IPS-NIHi7 (cell line): ENCODE data around the gene CRYZL1.

Source experiments
- DNase-seq: peaks from one replicate; pipeline ENCODE4 v3.0.0; 2012; ENCODE audit warnings: mixed read lengths; ENCODE audit errors: extremely low spot score

The CRYZL1 gene

GRCh38 chr21:33561373-33561772 is 80.2 kb downstream of the CRYZL1 start:
- DNase-seq, result no peak

- no peak for DNase-seq
Measured at GRCh38 chr21:33560965-33561364, 80.6 kb downstream of the CRYZL1 start.

GRCh38 chr21:33559813-33560212 is 81.7 kb downstream of the CRYZL1 start:
- no peak for DNase-seq

- no peak for DNase-seq
Measured at GRCh38 chr21:33558777-33559421, 82.6 kb downstream of the CRYZL1 start.

GRCh38 chr21:33557447-33557846 is 84.1 kb downstream of the CRYZL1 start:
- DNase-seq, result no peak

GRCh38 chr21:33554982-33555344 is 86.6 kb downstream of the CRYZL1 start:
- DNase-seq, result no peak

GRCh38 chr21:33554236-33554981 is 87.1 kb downstream of the CRYZL1 start:
- DNase-seq, result no peak

GRCh38 chr21:33552999-33553598 is 88.4 kb downstream of the CRYZL1 start:
- no peak for DNase-seq

GRCh38 chr21:33552093-33552998 is 89.2 kb downstream of the CRYZL1 start:
- DNase-seq, result no peak

GRCh38 chr21:33551664-33552063 is 89.9 kb downstream of the CRYZL1 start:
- no peak for DNase-seq

- DNase-seq, result no peak
Measured at GRCh38 chr21:33550772-33551660, 90.5 kb downstream of the CRYZL1 start.

- no peak for DNase-seq
Measured at GRCh38 chr21:33549848-33550771, 91.4 kb downstream of the CRYZL1 start.

GRCh38 chr21:33546086-33546485 is 95.5 kb downstream of the CRYZL1 start:
- no peak for DNase-seq

GRCh38 chr21:33544451-33545195 is 96.9 kb downstream of the CRYZL1 start:
- DNase-seq, result no peak

GRCh38 chr21:33543505-33544129 is 97.9 kb downstream of the CRYZL1 start:
- DNase-seq, result no peak

GRCh38 chr21:33542640-33543504 is 98.7 kb downstream of the CRYZL1 start, which contains the start of gene SON:
TSS of gene SON (plus strand) at chr21:33543038. CDS start at chr21:33543093, 55 bp downstream.
- peak; percentile 99 for DNase-seq
